ENCODE results near the gene MAP1LC3B2. TPM values are rescaled to one million over a fixed set of nuclear protein-coding genes. Genes with fewer than 3 reads are reported as not detected.

Gene MAP1LC3B2
- total and polyA plus RNA-seq, 2 of the 13 experiments (the other 11 are each of a cell fraction or from before 2014, with no cell fraction given) = 0.60 to 2.2 TPM

GRCh38 chr12:116529048-116529447 is 30.1 kb upstream of the MAP1LC3B2 start (continued):
- TF ChIP-seq ZNF501 (CRISPR knock-in tag; IDR thresholded peaks at IDR 0.05) (no peak), ZNF317 (CRISPR knock-in tag; IDR thresholded peaks at IDR 0.05) (no peak), SNRNP70 (IDR thresholded peaks at IDR 0.05; ENCODE audit: low read depth, low read length) (no peak), ZNF780A (CRISPR knock-in tag; IDR thresholded peaks at IDR 0.05) (no peak), ARID2 (CRISPR knock-in tag; IDR thresholded peaks at IDR 0.05; ENCODE audit: borderline replicate concordance) (no peak), ZNF510 (CRISPR knock-in tag; IDR thresholded peaks at IDR 0.05; ENCODE audit: low read depth) (no peak), ZKSCAN1 (IDR thresholded peaks at IDR 0.05; ENCODE audit: low read length) (no peak), ZKSCAN5 (CRISPR knock-in tag; IDR thresholded peaks at IDR 0.05) (no peak), ZNF550 (CRISPR knock-in tag; IDR thresholded peaks at IDR 0.05; ENCODE audit: borderline replicate concordance) (no peak), ZNF44 (CRISPR knock-in tag; IDR thresholded peaks at IDR 0.05) (no peak), ZNF577 (CRISPR knock-in tag; IDR thresholded peaks at IDR 0.05; ENCODE audit: borderline replicate concordance, low read depth) (no peak), ZNF562 (CRISPR knock-in tag; IDR thresholded peaks at IDR 0.05; ENCODE audit: borderline replicate concordance) (no peak), LCORL (IDR thresholded peaks at IDR 0.05) (no peak), LCORL (CRISPR knock-in tag; IDR thresholded peaks at IDR 0.05) (peak; percentile 37; the same call in 1 of the 2 replicates), ZZZ3 (CRISPR knock-in tag; IDR thresholded peaks at IDR 0.05; ENCODE audit: borderline replicate concordance) (no peak), ONECUT2 (CRISPR knock-in tag; IDR thresholded peaks at IDR 0.05) (no peak)
- TF ChIP-seq, protein P1, sequence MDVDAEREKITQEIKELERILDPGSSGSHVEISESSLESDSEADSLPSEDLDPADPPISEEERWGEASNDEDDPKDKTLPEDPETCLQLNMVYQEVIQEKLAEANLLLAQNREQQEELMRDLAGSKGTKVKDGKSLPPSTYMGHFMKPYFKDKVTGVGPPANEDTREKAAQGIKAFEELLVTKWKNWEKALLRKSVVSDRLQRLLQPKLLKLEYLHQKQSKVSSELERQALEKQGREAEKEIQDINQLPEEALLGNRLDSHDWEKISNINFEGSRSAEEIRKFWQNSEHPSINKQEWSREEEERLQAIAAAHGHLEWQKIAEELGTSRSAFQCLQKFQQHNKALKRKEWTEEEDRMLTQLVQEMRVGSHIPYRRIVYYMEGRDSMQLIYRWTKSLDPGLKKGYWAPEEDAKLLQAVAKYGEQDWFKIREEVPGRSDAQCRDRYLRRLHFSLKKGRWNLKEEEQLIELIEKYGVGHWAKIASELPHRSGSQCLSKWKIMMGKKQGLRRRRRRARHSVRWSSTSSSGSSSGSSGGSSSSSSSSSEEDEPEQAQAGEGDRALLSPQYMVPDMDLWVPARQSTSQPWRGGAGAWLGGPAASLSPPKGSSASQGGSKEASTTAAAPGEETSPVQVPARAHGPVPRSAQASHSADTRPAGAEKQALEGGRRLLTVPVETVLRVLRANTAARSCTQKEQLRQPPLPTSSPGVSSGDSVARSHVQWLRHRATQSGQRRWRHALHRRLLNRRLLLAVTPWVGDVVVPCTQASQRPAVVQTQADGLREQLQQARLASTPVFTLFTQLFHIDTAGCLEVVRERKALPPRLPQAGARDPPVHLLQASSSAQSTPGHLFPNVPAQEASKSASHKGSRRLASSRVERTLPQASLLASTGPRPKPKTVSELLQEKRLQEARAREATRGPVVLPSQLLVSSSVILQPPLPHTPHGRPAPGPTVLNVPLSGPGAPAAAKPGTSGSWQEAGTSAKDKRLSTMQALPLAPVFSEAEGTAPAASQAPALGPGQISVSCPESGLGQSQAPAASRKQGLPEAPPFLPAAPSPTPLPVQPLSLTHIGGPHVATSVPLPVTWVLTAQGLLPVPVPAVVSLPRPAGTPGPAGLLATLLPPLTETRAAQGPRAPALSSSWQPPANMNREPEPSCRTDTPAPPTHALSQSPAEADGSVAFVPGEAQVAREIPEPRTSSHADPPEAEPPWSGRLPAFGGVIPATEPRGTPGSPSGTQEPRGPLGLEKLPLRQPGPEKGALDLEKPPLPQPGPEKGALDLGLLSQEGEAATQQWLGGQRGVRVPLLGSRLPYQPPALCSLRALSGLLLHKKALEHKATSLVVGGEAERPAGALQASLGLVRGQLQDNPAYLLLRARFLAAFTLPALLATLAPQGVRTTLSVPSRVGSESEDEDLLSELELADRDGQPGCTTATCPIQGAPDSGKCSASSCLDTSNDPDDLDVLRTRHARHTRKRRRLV (CRISPR knock-in tag; IDR thresholded peaks at IDR 0.05) = no peak
- TF ChIP-seq, protein P2, sequence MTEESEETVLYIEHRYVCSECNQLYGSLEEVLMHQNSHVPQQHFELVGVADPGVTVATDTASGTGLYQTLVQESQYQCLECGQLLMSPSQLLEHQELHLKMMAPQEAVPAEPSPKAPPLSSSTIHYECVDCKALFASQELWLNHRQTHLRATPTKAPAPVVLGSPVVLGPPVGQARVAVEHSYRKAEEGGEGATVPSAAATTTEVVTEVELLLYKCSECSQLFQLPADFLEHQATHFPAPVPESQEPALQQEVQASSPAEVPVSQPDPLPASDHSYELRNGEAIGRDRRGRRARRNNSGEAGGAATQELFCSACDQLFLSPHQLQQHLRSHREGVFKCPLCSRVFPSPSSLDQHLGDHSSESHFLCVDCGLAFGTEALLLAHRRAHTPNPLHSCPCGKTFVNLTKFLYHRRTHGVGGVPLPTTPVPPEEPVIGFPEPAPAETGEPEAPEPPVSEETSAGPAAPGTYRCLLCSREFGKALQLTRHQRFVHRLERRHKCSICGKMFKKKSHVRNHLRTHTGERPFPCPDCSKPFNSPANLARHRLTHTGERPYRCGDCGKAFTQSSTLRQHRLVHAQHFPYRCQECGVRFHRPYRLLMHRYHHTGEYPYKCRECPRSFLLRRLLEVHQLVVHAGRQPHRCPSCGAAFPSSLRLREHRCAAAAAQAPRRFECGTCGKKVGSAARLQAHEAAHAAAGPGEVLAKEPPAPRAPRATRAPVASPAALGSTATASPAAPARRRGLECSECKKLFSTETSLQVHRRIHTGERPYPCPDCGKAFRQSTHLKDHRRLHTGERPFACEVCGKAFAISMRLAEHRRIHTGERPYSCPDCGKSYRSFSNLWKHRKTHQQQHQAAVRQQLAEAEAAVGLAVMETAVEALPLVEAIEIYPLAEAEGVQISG (CRISPR knock-in tag; IDR thresholded peaks at IDR 0.05) = 0 out of 2 replicates have a peak, but pooled peaks have one; percentile 29
- TF ChIP-seq, protein P3, sequence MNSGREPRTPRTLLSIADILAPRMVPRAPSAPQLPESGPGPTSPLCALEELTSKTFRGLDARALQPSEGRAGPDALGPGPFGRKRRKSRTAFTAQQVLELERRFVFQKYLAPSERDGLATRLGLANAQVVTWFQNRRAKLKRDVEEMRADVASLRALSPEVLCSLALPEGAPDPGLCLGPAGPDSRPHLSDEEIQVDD (CRISPR knock-in tag; IDR thresholded peaks at IDR 0.05; ENCODE audit: borderline replicate concordance) = no peak
- TF ChIP-seq, protein P4, sequence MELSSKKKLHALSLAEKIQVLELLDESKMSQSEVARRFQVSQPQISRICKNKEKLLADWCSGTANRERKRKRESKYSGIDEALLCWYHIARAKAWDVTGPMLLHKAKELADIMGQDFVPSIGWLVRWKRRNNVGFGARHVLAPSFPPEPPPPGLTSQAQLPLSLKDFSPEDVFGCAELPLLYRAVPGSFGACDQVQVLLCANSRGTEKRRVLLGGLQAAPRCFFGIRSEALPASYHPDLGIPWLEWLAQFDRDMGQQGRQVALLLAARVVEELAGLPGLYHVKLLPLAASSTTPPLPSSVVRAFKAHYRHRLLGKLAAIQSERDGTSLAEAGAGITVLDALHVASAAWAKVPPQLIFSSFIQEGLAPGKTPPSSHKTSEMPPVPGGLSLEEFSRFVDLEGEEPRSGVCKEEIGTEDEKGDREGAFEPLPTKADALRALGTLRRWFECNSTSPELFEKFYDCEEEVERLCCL (CRISPR knock-in tag; IDR thresholded peaks at IDR 0.05; ENCODE audit: borderline replicate concordance) = no peak
